ENCODE data around the gene LRRC32.
A peak's percentile ranks its signal among the peaks of the same experiment; 100 is the strongest.

The LRRC32 gene

DNA sequence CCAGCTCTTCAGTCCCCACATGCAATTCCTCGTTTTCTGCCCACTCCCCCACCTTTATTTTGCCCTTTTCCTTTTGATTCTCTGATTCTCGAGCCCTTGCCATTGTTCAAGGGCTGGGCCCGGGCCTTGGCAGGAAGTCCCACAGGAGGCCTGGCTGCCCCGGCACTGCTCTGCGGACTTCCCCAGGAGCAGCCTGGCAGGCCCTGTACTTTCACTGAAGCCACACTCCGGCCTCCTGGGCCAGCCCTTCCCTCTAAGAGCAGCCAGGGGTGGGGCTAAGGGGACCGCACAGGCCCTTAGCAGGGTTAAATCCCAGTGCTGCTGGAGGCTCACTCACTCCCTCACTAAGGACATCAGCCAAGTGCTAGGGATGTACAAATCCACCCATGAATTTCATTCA lies 4.1 kb downstream of the LRRC32 start:
- Histone ChIP-seq H3K4me3 (ENCODE audit: insufficient read depth in 1 of 2, low read depth in 1 of 2, low read length in 2 of 2) (peak overlapping the region in 1 of 2 experiments; percentile 94), H4K91ac (ENCODE audit: low read length) (peak overlapping the region; percentile 43), H3K27me3 (ENCODE audit: control insufficient read depth in 1 of 2, insufficient read depth in 1 of 2, low read length in 2 of 2) (no peaks in the 10 kb centered on the region), H3K9me3 (ENCODE audit: control insufficient read depth, low read length) (no peaks in the 10 kb centered on the region), H4K8ac (ENCODE audit: low read length) (peak overlapping the region; percentile 12), H3K4me2 (ENCODE audit: low read length, poor library complexity, severe bottlenecking) (no peak overlapping the region), H3K4ac (ENCODE audit: low read depth in 1 of 2, low read length in 2 of 2) (peak overlapping the region in 1 of 2 experiments; percentile 46), H3K36me3 (ENCODE audit: control insufficient read depth in 1 of 2, insufficient read depth in 2 of 2, low read depth in 1 of 2, low read length in 2 of 2) (peaks cover 32 to 65% of the 10 kb centered on the region in 2 experiments), H3K23ac (ENCODE audit: low read length in 2 of 2) (no peak overlapping the region), H3K79me1 (replicated peaks; ENCODE audit: low read length, poor library complexity, severe bottlenecking) (peaks cover 2% of the 10 kb centered on the region), H2BK5ac (ENCODE audit: low read depth, low read length, poor library complexity, severe bottlenecking) (no peak overlapping the region), H2BK120ac (ENCODE audit: low read depth, low read length) (peak overlapping the region; percentile 42), H2AFZ (ENCODE audit: low read depth, low read length) (no peak overlapping the region), H3K9ac (ENCODE audit: low read length) (peak overlapping the region; percentile 93), H3K27ac (ENCODE audit: low read length, poor library complexity, severe bottlenecking) (no peak overlapping the region), H2AK5ac (ENCODE audit: low read length, severe bottlenecking) (no peak overlapping the region), H3K14ac (ENCODE audit: low read length in 2 of 2) (no peak overlapping the region), H2BK12ac (ENCODE audit: low read length in 2 of 2) (peak overlapping the region in 1 of 2 experiments; percentile 87), H3K18ac (ENCODE audit: low read depth in 1 of 2, low read length in 2 of 2) (peak overlapping the region in 1 of 2 experiments; percentile 37), H3K4me1 (ENCODE audit: control insufficient read depth, insufficient read depth, low read depth, low read length) (peaks cover 35% of the 10 kb centered on the region), H2BK15ac (ENCODE audit: low read depth, poor library complexity, severe bottlenecking) (no peak overlapping the region)
- WGBS, result 26% methylated on average over 7 of the region's 7 CpGs
- peak; percentile 72 for DNase-seq

DNA sequence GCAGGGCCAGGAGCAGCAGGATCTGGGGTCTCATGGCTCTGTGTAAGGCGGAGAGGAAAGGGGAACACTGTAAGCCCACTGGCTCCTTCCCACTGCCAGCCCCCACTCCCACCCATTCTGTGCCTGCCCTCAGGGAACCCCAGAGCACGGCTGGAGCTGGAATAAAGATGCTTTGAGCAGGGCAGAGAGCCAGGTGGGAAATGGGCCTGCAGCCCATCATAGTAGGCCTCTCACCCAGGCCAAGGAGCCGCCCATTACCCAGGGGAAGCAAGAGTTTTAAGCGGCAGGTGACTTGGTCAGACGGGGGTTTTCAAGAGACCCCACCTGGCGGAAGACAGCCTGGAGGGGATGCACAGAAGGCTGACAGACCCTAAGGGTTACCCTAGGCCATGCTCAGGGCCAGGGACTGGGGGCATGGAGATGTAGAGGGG lies 4.6 kb downstream of the LRRC32 start:
- Histone ChIP-seq H3K4me1 (ENCODE audit: control insufficient read depth, insufficient read depth, low read depth, low read length) (peaks cover 33% of the 10 kb centered on the region), H3K9ac (ENCODE audit: low read length) (peak overlapping the region; percentile 93), H4K8ac (ENCODE audit: low read length) (peak overlapping the region; percentile 45), H2AK5ac (ENCODE audit: low read length, severe bottlenecking) (no peak overlapping the region), H2AFZ (ENCODE audit: low read depth, low read length) (no peak overlapping the region), H3K27ac (ENCODE audit: low read length, poor library complexity, severe bottlenecking) (no peak overlapping the region), H3K4me2 (ENCODE audit: low read length, poor library complexity, severe bottlenecking) (no peak overlapping the region), H3K9me3 (ENCODE audit: control insufficient read depth, low read length) (no peaks in the 10 kb centered on the region), H3K14ac (ENCODE audit: low read length in 2 of 2) (peak overlapping the region in 1 of 2 experiments; percentile 15), H2BK120ac (ENCODE audit: low read depth, low read length) (peak overlapping the region; percentile 42), H3K27me3 (ENCODE audit: control insufficient read depth in 1 of 2, insufficient read depth in 1 of 2, low read length in 2 of 2) (no peaks in the 10 kb centered on the region), H2BK12ac (ENCODE audit: low read length in 2 of 2) (peak overlapping the region in 1 of 2 experiments; percentile 87), H3K79me1 (replicated peaks; ENCODE audit: low read length, poor library complexity, severe bottlenecking) (peaks cover 2% of the 10 kb centered on the region), H3K23ac (ENCODE audit: low read length in 2 of 2) (peak overlapping the region in 1 of 2 experiments; percentile 36), H2BK15ac (ENCODE audit: low read depth, poor library complexity, severe bottlenecking) (no peak overlapping the region), H3K18ac (ENCODE audit: low read depth in 1 of 2, low read length in 2 of 2) (peak overlapping the region; percentile 37 to 46), H2BK5ac (ENCODE audit: low read depth, low read length, poor library complexity, severe bottlenecking) (no peak overlapping the region), H3K36me3 (ENCODE audit: control insufficient read depth in 1 of 2, insufficient read depth in 2 of 2, low read depth in 1 of 2, low read length in 2 of 2) (peaks cover 37 to 70% of the 10 kb centered on the region in 2 experiments), H3K4me3 (ENCODE audit: insufficient read depth in 1 of 2, low read depth in 1 of 2, low read length in 2 of 2) (peak overlapping the region; percentile 12 to 94), H4K91ac (ENCODE audit: low read length) (peak overlapping the region; percentile 77), H3K4ac (ENCODE audit: low read depth in 1 of 2, low read length in 2 of 2) (peak overlapping the region; percentile 66 to 76)
- no peak for DNase-seq
- WGBS, result 92% methylated on average over 5 of the region's 6 CpGs

DNA sequence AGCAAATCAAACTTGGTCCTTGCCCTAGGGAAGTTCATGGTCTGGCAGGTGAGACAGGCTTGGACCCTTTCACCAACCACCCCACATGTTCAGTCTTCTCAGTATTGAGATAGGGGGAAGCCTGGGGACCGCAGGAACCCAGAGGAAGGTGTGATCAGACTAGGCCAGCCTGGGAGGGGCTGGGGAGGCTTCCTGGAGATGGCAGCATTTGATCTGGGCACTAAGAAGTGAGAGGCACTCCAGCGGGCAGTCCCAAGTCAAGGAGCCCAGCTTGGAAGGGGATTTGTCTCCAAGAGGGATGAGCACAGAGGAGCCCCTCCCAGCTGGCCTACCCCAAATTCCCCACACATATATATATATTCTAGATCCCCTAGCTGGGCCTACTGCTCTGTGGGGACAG lies 5.4 kb downstream of the LRRC32 start:
- Histone ChIP-seq H2AK5ac (ENCODE audit: low read length, severe bottlenecking) (no peak overlapping the region), H3K9me3 (ENCODE audit: control insufficient read depth, low read length) (no peaks in the 10 kb centered on the region), H3K23ac (ENCODE audit: low read length in 2 of 2) (no peak overlapping the region), H3K36me3 (ENCODE audit: control insufficient read depth in 1 of 2, insufficient read depth in 2 of 2, low read depth in 1 of 2, low read length in 2 of 2) (peaks cover 45 to 77% of the 10 kb centered on the region in 2 experiments), H3K4me3 (ENCODE audit: insufficient read depth in 1 of 2, low read depth in 1 of 2, low read length in 2 of 2) (peak overlapping the region in 1 of 2 experiments; percentile 94), H3K79me1 (replicated peaks; ENCODE audit: low read length, poor library complexity, severe bottlenecking) (peaks cover 2% of the 10 kb centered on the region), H2BK5ac (ENCODE audit: low read depth, low read length, poor library complexity, severe bottlenecking) (no peak overlapping the region), H3K27ac (ENCODE audit: low read length, poor library complexity, severe bottlenecking) (no peak overlapping the region), H4K91ac (ENCODE audit: low read length) (no peak overlapping the region), H3K4me1 (ENCODE audit: control insufficient read depth, insufficient read depth, low read depth, low read length) (peaks cover 27% of the 10 kb centered on the region), H3K18ac (ENCODE audit: low read depth in 1 of 2, low read length in 2 of 2) (no peak overlapping the region), H2AFZ (ENCODE audit: low read depth, low read length) (no peak overlapping the region), H2BK120ac (ENCODE audit: low read depth, low read length) (no peak overlapping the region), H4K8ac (ENCODE audit: low read length) (no peak overlapping the region), H2BK15ac (ENCODE audit: low read depth, poor library complexity, severe bottlenecking) (no peak overlapping the region), H3K4ac (ENCODE audit: low read depth in 1 of 2, low read length in 2 of 2) (no peak overlapping the region), H2BK12ac (ENCODE audit: low read length in 2 of 2) (no peak overlapping the region), H3K27me3 (ENCODE audit: control insufficient read depth in 1 of 2, insufficient read depth in 1 of 2, low read length in 2 of 2) (no peaks in the 10 kb centered on the region), H3K14ac (ENCODE audit: low read length in 2 of 2) (no peak overlapping the region), H3K9ac (ENCODE audit: low read length) (peak overlapping the region; percentile 93), H3K4me2 (ENCODE audit: low read length, poor library complexity, severe bottlenecking) (no peak overlapping the region)
- WGBS, result 100% methylated on average over 1 of the region's 2 CpGs
- no peak for DNase-seq

DNA sequence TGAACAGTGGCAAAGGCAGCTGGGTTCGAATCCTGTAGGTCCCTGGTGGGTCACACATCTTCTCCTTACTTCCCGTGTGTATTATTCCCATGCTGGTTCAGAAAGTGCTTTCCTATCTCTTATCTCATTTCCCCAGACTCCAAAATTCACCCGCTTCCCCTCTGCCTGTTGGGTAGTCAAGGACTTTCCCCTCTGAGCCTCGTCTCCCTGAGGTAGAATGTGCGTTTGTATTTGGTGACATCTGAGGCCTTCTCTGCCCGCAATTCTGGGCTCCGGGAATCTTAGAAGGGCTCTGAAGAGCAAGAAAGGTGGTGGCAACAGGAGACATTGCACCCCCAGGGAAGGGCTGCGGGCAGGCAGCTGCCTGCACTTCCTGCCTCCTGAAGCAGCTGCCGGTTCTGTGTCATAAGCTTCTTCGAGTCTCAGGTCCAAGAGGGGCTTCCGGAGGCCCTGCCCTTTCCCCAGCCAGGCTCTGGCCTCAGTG lies 5.9 kb downstream of the LRRC32 start:
- Histone ChIP-seq H3K36me3 (ENCODE audit: control insufficient read depth in 1 of 2, insufficient read depth in 2 of 2, low read depth in 1 of 2, low read length in 2 of 2) (peaks cover 50 to 83% of the 10 kb centered on the region in 2 experiments), H2BK5ac (ENCODE audit: low read depth, low read length, poor library complexity, severe bottlenecking) (no peak overlapping the region), H3K9ac (ENCODE audit: low read length) (peak overlapping the region; percentile 93), H2BK15ac (ENCODE audit: low read depth, poor library complexity, severe bottlenecking) (no peak overlapping the region), H3K79me1 (replicated peaks; ENCODE audit: low read length, poor library complexity, severe bottlenecking) (peaks cover 2% of the 10 kb centered on the region), H2BK120ac (ENCODE audit: low read depth, low read length) (no peak overlapping the region), H3K23ac (ENCODE audit: low read length in 2 of 2) (no peak overlapping the region), H4K91ac (ENCODE audit: low read length) (no peak overlapping the region), H2AFZ (ENCODE audit: low read depth, low read length) (no peak overlapping the region), H3K9me3 (ENCODE audit: control insufficient read depth, low read length) (no peaks in the 10 kb centered on the region), H2BK12ac (ENCODE audit: low read length in 2 of 2) (no peak overlapping the region), H3K4ac (ENCODE audit: low read depth in 1 of 2, low read length in 2 of 2) (peak overlapping the region in 1 of 2 experiments; percentile 28), H3K4me3 (ENCODE audit: insufficient read depth in 1 of 2, low read depth in 1 of 2, low read length in 2 of 2) (no peak overlapping the region), H4K8ac (ENCODE audit: low read length) (no peak overlapping the region), H2AK5ac (ENCODE audit: low read length, severe bottlenecking) (no peak overlapping the region), H3K4me2 (ENCODE audit: low read length, poor library complexity, severe bottlenecking) (no peak overlapping the region), H3K18ac (ENCODE audit: low read depth in 1 of 2, low read length in 2 of 2) (no peak overlapping the region), H3K4me1 (ENCODE audit: control insufficient read depth, insufficient read depth, low read depth, low read length) (peaks cover 23% of the 10 kb centered on the region), H3K27me3 (ENCODE audit: control insufficient read depth in 1 of 2, insufficient read depth in 1 of 2, low read length in 2 of 2) (no peaks in the 10 kb centered on the region), H3K14ac (ENCODE audit: low read length in 2 of 2) (no peak overlapping the region), H3K27ac (ENCODE audit: low read length, poor library complexity, severe bottlenecking) (no peak overlapping the region)
- DNase-seq, result no peak
- 76% methylated on average over 11 of the region's 11 CpGs for whole genome bisulfite sequencing

Measured in mesenchymal stem cell (in vitro differentiated cells and primary cell).